GM20000 (cell line): Measurements from ENCODE around the gene ZFP62.
A peak's percentile ranks its signal among the peaks of the same experiment; 100 is the strongest.

ENCODE experiments used
- DNase-seq: peaks from one replicate; pipeline ENCODE4 v3.0.0; 2012; ENCODE audit warnings: low spot score
- CTCF ChIP-seq: IDR thresholded peaks from 2 replicates; pipeline ENCODE4 v1.5.1; 2012; ENCODE audit warnings: mild to moderate bottlenecking, control low read depth; ENCODE audit errors: extremely low read depth, missing control alignments

The ZFP62 gene

GRCh38 chr5:180865981-180866695, 5.1 kb upstream of the ZFP62 start:
- DNase-seq, result no peak
- TF ChIP-seq CTCF, result no peak

- TF ChIP-seq CTCF, result no peak
- no peak for DNase-seq
These were observed 1.6 kb upstream of the ZFP62 start for GRCh38 chr5:180862645-180863044.

GRCh38 chr5:180860273-180860886, 696 bp downstream of the ZFP62 start:
- TF ChIP-seq CTCF, result no peak
- DNase-seq, result peak; percentile 83

- no peak for TF ChIP-seq CTCF
- DNase-seq, result no peak
These were observed 2.5 kb downstream of the ZFP62 start for GRCh38 chr5:180858586-180858985.

- no peak for TF ChIP-seq CTCF
- no peak for DNase-seq
These were observed 7.3 kb downstream of the ZFP62 start for GRCh38 chr5:180853848-180854176.

GRCh38 chr5:180853121-180853847, 7.8 kb downstream of the ZFP62 start:
- no peak for TF ChIP-seq CTCF
- no peak for DNase-seq

GRCh38 chr5:180852495-180852894, 8.6 kb downstream of the ZFP62 start:
- no peak for TF ChIP-seq CTCF

More at GRCh38 chr5:180852495-180852894, 8.6 kb downstream of the ZFP62 start:
- DNase-seq, result no peak
